GM12873 (cell line): ENCODE measurements around the gene NUAK2.

ENCODE experiments used
- TF ChIP-seq, protein P1 (sequence below): IDR thresholded peaks from 2 replicates; pipeline ENCODE4 v1.5.1; 2012; ENCODE audit warnings: low read depth, mild to moderate bottlenecking, moderate library complexity, low read length, control low read depth; ENCODE audit not compliant: insufficient read depth; ENCODE audit errors: missing control alignments

Gene NUAK2

DNA sequence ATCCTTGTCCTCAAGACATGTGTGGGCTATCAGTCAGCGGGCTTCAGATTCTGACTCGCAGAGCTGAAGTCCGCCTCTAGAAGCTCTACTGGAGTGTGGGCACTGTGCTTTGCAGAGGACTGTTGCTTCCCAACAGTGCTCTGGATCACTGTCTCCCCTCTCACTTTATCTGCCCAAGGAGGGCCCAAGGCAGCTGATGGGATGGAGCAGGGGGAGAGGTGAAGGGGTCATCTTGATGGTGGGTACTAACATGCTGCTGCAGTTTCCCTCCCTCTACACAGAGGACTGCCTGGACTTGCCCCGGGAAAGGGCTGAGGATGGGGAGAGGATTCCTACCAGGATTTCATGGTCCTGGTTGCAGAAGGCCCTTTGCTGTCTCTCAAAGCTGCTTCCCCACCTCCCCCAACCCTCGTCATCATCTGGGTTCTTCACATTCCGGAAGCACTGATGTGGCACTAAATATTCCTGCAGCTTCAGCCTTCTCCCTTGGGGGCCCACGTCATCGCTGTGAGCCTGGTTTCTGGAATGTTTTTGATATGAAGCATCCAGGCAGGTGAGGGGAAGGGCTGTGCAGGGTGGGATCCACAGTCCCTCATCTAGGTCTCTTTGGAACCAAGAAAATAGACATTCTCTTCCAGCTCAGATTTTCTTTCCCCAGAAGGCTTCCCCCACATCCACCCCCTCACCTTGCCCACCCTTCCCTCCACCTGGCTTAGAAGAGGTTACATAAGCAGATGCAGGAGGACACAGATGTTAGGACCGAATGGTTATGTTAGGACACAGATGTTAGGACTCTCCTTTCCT is 23.2 kb downstream of the NUAK2 start:
- TF ChIP-seq, protein P1, sequence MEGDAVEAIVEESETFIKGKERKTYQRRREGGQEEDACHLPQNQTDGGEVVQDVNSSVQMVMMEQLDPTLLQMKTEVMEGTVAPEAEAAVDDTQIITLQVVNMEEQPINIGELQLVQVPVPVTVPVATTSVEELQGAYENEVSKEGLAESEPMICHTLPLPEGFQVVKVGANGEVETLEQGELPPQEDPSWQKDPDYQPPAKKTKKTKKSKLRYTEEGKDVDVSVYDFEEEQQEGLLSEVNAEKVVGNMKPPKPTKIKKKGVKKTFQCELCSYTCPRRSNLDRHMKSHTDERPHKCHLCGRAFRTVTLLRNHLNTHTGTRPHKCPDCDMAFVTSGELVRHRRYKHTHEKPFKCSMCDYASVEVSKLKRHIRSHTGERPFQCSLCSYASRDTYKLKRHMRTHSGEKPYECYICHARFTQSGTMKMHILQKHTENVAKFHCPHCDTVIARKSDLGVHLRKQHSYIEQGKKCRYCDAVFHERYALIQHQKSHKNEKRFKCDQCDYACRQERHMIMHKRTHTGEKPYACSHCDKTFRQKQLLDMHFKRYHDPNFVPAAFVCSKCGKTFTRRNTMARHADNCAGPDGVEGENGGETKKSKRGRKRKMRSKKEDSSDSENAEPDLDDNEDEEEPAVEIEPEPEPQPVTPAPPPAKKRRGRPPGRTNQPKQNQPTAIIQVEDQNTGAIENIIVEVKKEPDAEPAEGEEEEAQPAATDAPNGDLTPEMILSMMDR: no peak

DNA sequence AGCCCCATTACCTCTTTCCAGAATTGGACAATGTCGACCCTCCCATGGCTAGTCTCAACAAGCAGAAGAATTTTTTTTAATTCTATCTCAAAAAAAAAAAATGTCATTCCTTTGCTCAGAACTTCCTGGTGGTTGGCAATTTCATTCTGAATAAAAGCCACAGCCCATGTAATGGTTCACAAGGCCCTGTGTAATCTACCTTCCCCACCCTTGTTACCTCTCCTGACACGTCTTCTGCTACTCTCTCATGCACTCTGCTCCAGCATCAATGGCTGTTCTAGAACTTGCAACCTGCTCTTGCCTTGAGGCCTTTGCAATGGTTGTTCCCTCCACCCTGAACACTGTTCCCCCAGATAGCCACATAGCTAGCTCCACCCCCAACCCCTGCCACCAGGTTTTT is 25.4 kb downstream of the NUAK2 start:
- TF ChIP-seq, protein P1: no peak

DNA sequence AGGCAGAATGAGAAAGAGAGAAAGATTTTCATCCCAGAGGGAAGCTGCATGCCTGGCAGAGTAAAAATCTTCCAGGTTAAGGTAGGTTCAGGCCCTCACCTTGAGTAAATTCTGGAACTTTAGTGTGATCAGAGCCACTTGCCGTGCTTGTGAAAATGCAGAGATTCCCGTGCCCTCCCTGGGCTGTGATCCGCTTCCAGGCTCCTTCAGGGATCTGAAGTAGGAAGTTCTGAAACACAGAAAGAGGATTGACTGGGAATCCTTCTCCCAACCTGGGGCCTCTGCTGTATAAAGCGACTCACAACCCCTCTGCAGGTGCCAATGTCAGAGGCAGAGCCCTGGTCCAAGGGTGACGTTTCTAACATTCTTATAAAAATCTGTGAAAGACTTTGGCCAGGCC is 26.6 kb downstream of the NUAK2 start:
- TF ChIP-seq, protein P1: no peak

DNA sequence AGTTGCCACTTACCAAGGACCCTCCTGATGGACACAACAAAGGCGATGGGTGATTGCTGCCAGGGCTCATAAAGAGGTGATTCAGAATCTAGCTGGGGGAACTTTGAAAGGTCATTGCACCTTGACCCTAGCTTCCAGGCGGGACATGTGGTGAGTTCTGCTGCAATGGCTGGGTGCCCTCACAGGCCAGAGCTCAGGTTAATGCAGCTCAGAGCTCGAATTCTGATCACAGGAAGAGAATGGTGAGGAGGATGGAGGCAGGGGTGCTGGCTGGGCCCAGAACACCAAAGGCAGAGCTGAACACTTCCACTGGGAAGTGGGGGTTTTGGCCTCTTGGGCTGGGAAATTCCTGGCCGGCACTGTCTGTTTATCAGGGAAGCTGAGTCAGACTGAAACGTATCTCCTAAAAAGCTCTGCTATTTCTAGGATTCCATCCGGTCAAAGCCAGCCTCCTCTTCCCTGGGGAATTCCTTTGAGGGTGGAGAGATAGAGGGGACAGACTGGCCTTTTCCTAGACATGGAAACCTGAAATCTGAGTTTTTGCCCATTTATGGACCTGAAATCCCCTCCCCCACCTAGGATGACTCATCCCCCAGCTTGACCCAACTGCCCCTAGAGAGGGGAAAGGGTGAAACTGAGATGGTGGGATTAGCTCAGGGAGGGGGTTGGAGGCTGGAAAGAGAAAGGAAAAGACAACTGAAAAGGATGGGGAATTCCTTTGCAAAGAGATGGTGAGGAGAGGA is 27.2 kb downstream of the NUAK2 start:
- TF ChIP-seq, protein P1: no peak

DNA sequence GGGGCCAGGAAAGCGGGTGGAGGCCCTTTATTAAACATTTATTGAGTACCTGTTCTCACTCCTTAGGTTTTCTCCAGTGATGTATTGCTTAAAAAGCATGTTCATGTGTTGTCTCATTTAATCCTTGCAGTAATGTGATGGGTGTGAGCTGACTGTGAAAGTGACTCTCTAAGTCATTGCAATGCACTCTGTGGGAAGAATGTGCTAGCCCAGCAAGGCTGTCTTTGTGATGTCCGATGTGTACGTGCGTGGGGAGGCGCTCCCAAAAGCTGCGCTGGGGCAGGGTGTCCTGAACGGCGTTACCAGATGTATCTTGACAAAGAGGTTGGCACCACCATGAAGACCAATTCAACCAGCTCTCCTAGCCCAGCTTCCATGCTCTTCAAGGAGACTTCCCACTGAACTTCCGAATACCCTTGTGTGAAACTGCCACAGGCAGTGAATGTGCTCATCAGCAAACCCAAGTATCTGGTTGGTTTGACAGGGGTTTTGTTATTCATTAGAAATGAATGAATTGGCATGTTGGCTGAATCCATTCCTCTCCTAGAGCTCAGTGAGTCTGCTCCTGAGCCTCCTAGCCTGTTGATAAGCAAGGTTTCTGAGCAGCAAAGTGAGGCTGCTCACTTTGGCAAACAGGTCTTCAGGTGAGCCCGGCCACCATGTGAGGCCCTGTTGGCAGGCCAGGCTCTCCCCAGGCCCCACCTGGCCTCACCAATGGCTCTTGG is 28.0 kb downstream of the NUAK2 start:
- TF ChIP-seq, protein P1: no peak

DNA sequence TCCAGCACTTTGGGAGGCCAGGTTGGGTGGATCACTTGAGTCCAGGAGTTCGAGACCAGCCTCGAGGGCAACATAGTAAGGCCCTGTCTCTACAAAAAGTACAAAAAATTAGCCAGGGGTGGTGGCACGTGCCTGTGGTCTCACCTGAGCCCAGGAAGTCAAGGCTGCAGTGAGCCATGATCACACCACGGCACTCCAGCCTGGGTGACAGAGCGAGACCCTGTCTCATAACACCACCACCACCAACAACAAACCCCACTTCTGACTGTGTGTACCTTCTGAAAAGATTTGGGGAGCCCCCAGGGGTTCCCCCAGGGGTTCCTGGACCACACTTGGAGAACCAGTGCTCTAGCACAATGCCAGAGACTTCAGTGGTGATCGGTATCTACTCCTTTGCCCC is 29.9 kb downstream of the NUAK2 start:
- TF ChIP-seq, protein P1: no peak

DNA sequence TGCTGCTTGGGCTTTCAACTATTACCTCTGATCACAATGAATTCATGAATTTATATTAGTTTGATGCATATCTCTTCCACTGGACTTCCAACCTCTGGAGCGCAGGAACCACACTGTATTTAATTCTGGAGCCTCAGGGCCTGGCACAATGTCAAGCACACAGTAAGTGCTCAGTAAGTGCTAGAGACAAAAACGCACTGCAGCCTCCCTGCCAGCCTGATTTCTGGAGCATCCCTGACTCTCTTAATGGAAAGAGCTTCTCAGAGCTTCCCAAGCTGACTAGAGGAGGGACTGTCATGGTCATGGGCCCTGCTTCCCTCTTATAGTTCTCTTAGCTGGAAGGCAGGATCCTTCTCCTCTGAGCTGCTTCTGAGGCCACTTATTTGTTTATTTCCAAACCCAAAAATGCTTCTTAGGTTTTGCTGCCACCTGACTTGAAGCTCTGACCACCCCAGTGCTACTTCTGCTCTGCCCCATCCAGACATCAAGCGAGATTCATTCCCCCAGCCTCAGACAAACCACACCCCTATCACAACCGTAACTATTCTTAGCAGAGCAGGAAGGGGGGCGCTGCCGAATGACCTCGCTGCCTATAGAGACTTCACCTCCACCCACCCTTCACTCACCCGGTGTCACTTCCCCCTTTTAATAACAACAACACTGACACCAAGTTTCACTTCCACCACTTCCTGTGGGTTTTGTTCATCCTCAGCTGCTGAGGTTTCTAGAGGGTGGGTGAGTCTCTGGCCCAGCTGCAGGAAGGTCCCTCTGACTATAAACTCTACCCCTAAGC is 33.6 kb downstream of the NUAK2 start:
- TF ChIP-seq, protein P1: no peak
